Neuronal stem cell (in vitro differentiated cells): ENCODE data around the gene SYNE2.

Experiments used
- DNase-seq: peaks from one replicate; pipeline ENCODE4 v3.0.0-alpha.2; 2013; ENCODE audit warnings: low spot score
- H2AFZ ChIP-seq: one replicate; pipeline ENCODE4 v1.6.1; 2013; ENCODE audit warnings: mild to moderate bottlenecking, low read length, inconsistent platforms
- H2AK5ac ChIP-seq: 2 replicates; pipeline ENCODE4 v1.6.1; 2013; ENCODE audit warnings: low read depth, mild to moderate bottlenecking, inconsistent platforms, low read length, moderate library complexity, mixed read lengths
- H2BK120ac ChIP-seq: 2 replicates; pipeline ENCODE4 v1.6.1; 2013; ENCODE audit warnings: low read depth, mild to moderate bottlenecking, inconsistent platforms, low read length, moderate library complexity, mixed read lengths
- H2BK12ac ChIP-seq: one replicate; pipeline ENCODE4 v1.6.1; 2013; ENCODE audit warnings: low read length, inconsistent platforms
- H2BK15ac ChIP-seq: 2 replicates; pipeline ENCODE4 v1.6.1; 2013; ENCODE audit warnings: mild to moderate bottlenecking, low read length, inconsistent platforms, mixed read lengths
- H2BK5ac ChIP-seq: one replicate; pipeline ENCODE4 v1.6.1; 2013; ENCODE audit warnings: inconsistent platforms, mild to moderate bottlenecking, low read length, moderate library complexity
- H3K14ac ChIP-seq: one replicate; pipeline ENCODE4 v1.6.1; 2013; ENCODE audit warnings: low read length, inconsistent platforms
- H3K18ac ChIP-seq: 2 replicates; pipeline ENCODE4 v1.6.1; 2013; ENCODE audit warnings: low read length, inconsistent platforms
- H3K23ac ChIP-seq: 2 replicates; pipeline ENCODE4 v1.6.1; 2013; ENCODE audit warnings: low read depth, mild to moderate bottlenecking, mixed read lengths, low read length, inconsistent platforms; ENCODE audit not compliant: poor library complexity
- H3K27ac ChIP-seq: replicated peaks from 3 replicates; pipeline ENCODE4 v1.5.1; 2013; ENCODE audit warnings: low read length, inconsistent platforms
- H3K27me3 ChIP-seq, 3 experiments: 2 replicates each; pipeline ENCODE4 v1.6.1; 2013; ENCODE audit warnings: low read length in 3 of 3, mild to moderate bottlenecking in 2 of 3, inconsistent platforms in 1 of 3, low read depth in 1 of 3, mixed read lengths in 1 of 3, moderate library complexity in 1 of 3; ENCODE audit not compliant: control insufficient read depth in 3 of 3, insufficient read depth in 3 of 3
- H3K36me3 ChIP-seq, 2 donors: replicated peaks in 1 of 2; 2 replicates each; pipeline ENCODE4 v1.6.1; 2013; ENCODE audit warnings: low read length in 2 of 2; ENCODE audit not compliant: control insufficient read depth in 2 of 2, insufficient read depth in 2 of 2
- H3K4ac ChIP-seq: 2 replicates; pipeline ENCODE4 v1.6.1; 2013; ENCODE audit warnings: inconsistent platforms, mild to moderate bottlenecking, low read length, moderate library complexity
- H3K4me1 ChIP-seq, 2 donors: 1 replicate in 1 of 2; 2 replicates in 1 of 2; pipeline ENCODE4 v1.6.1; 2013; ENCODE audit warnings: low read length in 2 of 2, low read depth in 1 of 2; ENCODE audit not compliant: control insufficient read depth in 2 of 2, insufficient read depth in 1 of 2
- H3K4me2 ChIP-seq: one replicate; pipeline ENCODE4 v1.6.1; 2013; ENCODE audit warnings: mild to moderate bottlenecking, low read length, inconsistent platforms; ENCODE audit not compliant: insufficient read depth, poor library complexity, severe bottlenecking
- H3K4me3 ChIP-seq, 2 donors: 2 replicates each; pipeline ENCODE4 v1.5.1; 2013; ENCODE audit warnings: low read length in 2 of 2, mild to moderate bottlenecking in 2 of 2, inconsistent platforms in 1 of 2, moderate library complexity in 1 of 2
- H3K79me1 ChIP-seq: one replicate; pipeline ENCODE4 v1.6.1; 2013; ENCODE audit warnings: low read depth, mild to moderate bottlenecking, inconsistent platforms, low read length, moderate library complexity
- H3K9ac ChIP-seq: one replicate; pipeline ENCODE4 v1.6.1; 2013; ENCODE audit warnings: mild to moderate bottlenecking, low read depth, low read length, inconsistent platforms; ENCODE audit not compliant: poor library complexity
- H3K9me3 ChIP-seq, 2 donors: replicated peaks in 1 of 2; 2 replicates each; pipeline versions ENCODE3 to v1.6.1; 2013; ENCODE audit warnings: low read length in 2 of 2, mild to moderate bottlenecking in 2 of 2, inconsistent platforms in 1 of 2, low read depth in 1 of 2, mixed read lengths in 1 of 2, moderate library complexity in 1 of 2; ENCODE audit not compliant: control insufficient read depth in 2 of 2, insufficient read depth in 1 of 2
- H4K8ac ChIP-seq: one replicate; pipeline ENCODE4 v1.6.1; 2013; ENCODE audit warnings: low read depth, mild to moderate bottlenecking, inconsistent platforms, low read length, moderate library complexity
- H4K91ac ChIP-seq: one replicate; pipeline ENCODE4 v1.6.1; 2013; ENCODE audit warnings: low read length, low read depth, mild to moderate bottlenecking, inconsistent platforms; ENCODE audit not compliant: poor library complexity
- WGBS, 2 donors: extraction: QIAGEN DNeasy Blood & Tissue Kit; methylation state at CpG; one replicate each; pipeline ENCODE4 v1.1.7; 2013; ENCODE audit warnings: missing lambda C conversion rate in 2 of 2, mixed read lengths in 1 of 2; ENCODE audit not compliant: insufficient read length in 2 of 2, insufficient replicate concordance in 1 of 2; ENCODE audit errors: extremely low coverage in 2 of 2; 5-methylcytosine and 5-hydroxymethylcytosine counted together

The SYNE2 gene

GRCh38 chr14:63974176-63974575, 121.4 kb downstream of the SYNE2 start:
- no peak overlapping the region for H2BK15ac ChIP-seq
- no peak overlapping the region for H3K4ac ChIP-seq
- H2BK5ac ChIP-seq, result no peak overlapping the region
- no CpG with 5 or more reads among the region's 5 CpGs for WGBS, 2 donors
- H4K8ac ChIP-seq, result no peak overlapping the region
- H2AFZ ChIP-seq, result no peak overlapping the region
- H2BK120ac ChIP-seq, result no peak overlapping the region
- no peak overlapping the region for H3K14ac ChIP-seq
- no peak overlapping the region for H3K4me3 ChIP-seq
- no peak overlapping the region for H3K9ac ChIP-seq
- no peak overlapping the region for H2BK12ac ChIP-seq
- no peak overlapping the region for H3K4me2 ChIP-seq
- no peaks in the 10 kb centered on the region for H3K9me3 ChIP-seq
- no peak for DNase-seq
- no peak overlapping the region for H3K18ac ChIP-seq
- no peak overlapping the region for H3K27ac ChIP-seq
- no peak overlapping the region for H3K23ac ChIP-seq
- H3K27me3 ChIP-seq, result no peaks in the 10 kb centered on the region
- no peak overlapping the region for H2AK5ac ChIP-seq
- peaks cover 2 to 70% of the 10 kb centered on the region in 2 donors for H3K36me3 ChIP-seq
- H3K79me1 ChIP-seq, result no peaks in the 10 kb centered on the region
- H4K91ac ChIP-seq, result no peak overlapping the region
- no peaks in the 10 kb centered on the region for H3K4me1 ChIP-seq

GRCh38 chr14:63981569-63981968, 128.8 kb downstream of the SYNE2 start:
- no peak overlapping the region for H2BK5ac ChIP-seq
- no peak overlapping the region for H3K4me2 ChIP-seq
- no peak overlapping the region for H4K8ac ChIP-seq
- H3K14ac ChIP-seq, result no peak overlapping the region
- no peak overlapping the region for H2BK15ac ChIP-seq
- no peak overlapping the region for H3K27ac ChIP-seq
- no peak overlapping the region for H3K9ac ChIP-seq
- H3K4me3 ChIP-seq, result no peak overlapping the region
- H2BK12ac ChIP-seq, result no peak overlapping the region
- H2AFZ ChIP-seq, result no peak overlapping the region
- DNase-seq, result no peak
- no peaks in the 10 kb centered on the region for H3K27me3 ChIP-seq
- no peaks in the 10 kb centered on the region for H3K79me1 ChIP-seq
- H3K4me1 ChIP-seq, result no peaks in the 10 kb centered on the region
- H3K36me3 ChIP-seq, result peaks cover 2 to 86% of the 10 kb centered on the region in 2 donors
- H3K4ac ChIP-seq, result no peak overlapping the region
- no peak overlapping the region for H2BK120ac ChIP-seq
- no peaks in the 10 kb centered on the region for H3K9me3 ChIP-seq
- H2AK5ac ChIP-seq, result no peak overlapping the region
- no peak overlapping the region for H3K23ac ChIP-seq
- no peak overlapping the region for H3K18ac ChIP-seq
- 100% methylated on average over 2 of the region's 4 CpGs; no CpG with 5 or more reads in 1 of the 2 donors for whole genome bisulfite sequencing, 2 donors
- no peak overlapping the region for H4K91ac ChIP-seq

GRCh38 chr14:63982156-63982555, 129.4 kb downstream of the SYNE2 start:
- H3K4me1 ChIP-seq, result no peaks in the 10 kb centered on the region
- no peak for DNase-seq
- H3K27ac ChIP-seq, result no peak overlapping the region
- no peak overlapping the region for H2BK120ac ChIP-seq
- H3K14ac ChIP-seq, result no peak overlapping the region
- H3K9ac ChIP-seq, result no peak overlapping the region
- peaks cover 2 to 84% of the 10 kb centered on the region in 2 donors for H3K36me3 ChIP-seq
- no peak overlapping the region for H3K4me2 ChIP-seq
- H2BK5ac ChIP-seq, result no peak overlapping the region
- H3K79me1 ChIP-seq, result no peaks in the 10 kb centered on the region
- no peak overlapping the region for H3K18ac ChIP-seq
- H2AFZ ChIP-seq, result no peak overlapping the region
- no peak overlapping the region for H2AK5ac ChIP-seq
- H4K91ac ChIP-seq, result no peak overlapping the region
- H4K8ac ChIP-seq, result no peak overlapping the region
- H3K4ac ChIP-seq, result no peak overlapping the region
- WGBS, 2 donors, result no CpG with 5 or more reads among the region's 3 CpGs
- H3K9me3 ChIP-seq, result no peaks in the 10 kb centered on the region
- no peak overlapping the region for H2BK15ac ChIP-seq
- H3K4me3 ChIP-seq, result no peak overlapping the region
- no peak overlapping the region for H3K23ac ChIP-seq
- no peaks in the 10 kb centered on the region for H3K27me3 ChIP-seq
- H2BK12ac ChIP-seq, result no peak overlapping the region

GRCh38 chr14:63982629-63983028, 129.8 kb downstream of the SYNE2 start:
- Histone ChIP-seq H4K91ac (no peak overlapping the region), H3K27ac (no peak overlapping the region), H3K4me3 (no peak overlapping the region), H2BK15ac (no peak overlapping the region), H3K4ac (no peak overlapping the region), H3K4me2 (no peak overlapping the region), H3K79me1 (no peaks in the 10 kb centered on the region), H2AFZ (no peak overlapping the region), H3K36me3 (peaks cover 2 to 82% of the 10 kb centered on the region in 2 donors), H2BK12ac (no peak overlapping the region), H3K18ac (no peak overlapping the region), H3K4me1 (no peaks in the 10 kb centered on the region), H2BK5ac (no peak overlapping the region), H3K27me3 (no peaks in the 10 kb centered on the region), H3K9me3 (no peaks in the 10 kb centered on the region), H3K14ac (no peak overlapping the region), H3K9ac (no peak overlapping the region), H3K23ac (no peak overlapping the region), H2BK120ac (no peak overlapping the region), H2AK5ac (no peak overlapping the region), H4K8ac (no peak overlapping the region)
- DNase-seq, result no peak
- WGBS, 2 donors, result no CpG with 5 or more reads among the region's 3 CpGs
